ENCODE measurements around the gene DNM3.

Gene DNM3

GRCh38 chr1:172125250-172125649, 284.0 kb downstream of the DNM3 start:
- Mint-ChIP-seq H3K36me3 (ENCODE audit: low read depth) (peaks cover 10% of the 10 kb centered on the region), H3K27me3 (ENCODE audit: low read depth) (no peaks in the 10 kb centered on the region), H3K27ac (peak overlapping the region in 2 of 3 experiments; percentile 11 to 56), H3K4me3 (no peak overlapping the region), H3K9me3 (peaks cover 3% of the 10 kb centered on the region), H3K4me1 (peaks cover 30% of the 10 kb centered on the region)
- no peak for TF ChIP-seq CTCF (IDR thresholded peaks at IDR 0.05; ENCODE audit: unreplicated experiment in 3 of 3)

- Mint-ChIP-seq H3K9me3 (peaks cover 3% of the 10 kb centered on the region), H3K27ac (peak overlapping the region in 1 of 3 experiments; percentile 78), H3K4me3 (no peak overlapping the region), H3K27me3 (ENCODE audit: low read depth) (no peaks in the 10 kb centered on the region), H3K36me3 (ENCODE audit: low read depth) (peaks cover 10% of the 10 kb centered on the region), H3K4me1 (peaks cover 25% of the 10 kb centered on the region)
- TF ChIP-seq CTCF (IDR thresholded peaks at IDR 0.05; ENCODE audit: unreplicated experiment in 3 of 3): no peak
Measured at GRCh38 chr1:172125812-172126430, 284.6 kb downstream of the DNM3 start.

- Mint-ChIP-seq H3K27ac (no peak overlapping the region), H3K27me3 (ENCODE audit: low read depth) (no peaks in the 10 kb centered on the region), H3K9me3 (peaks cover 3% of the 10 kb centered on the region), H3K4me3 (no peak overlapping the region), H3K36me3 (ENCODE audit: low read depth) (peaks cover 11% of the 10 kb centered on the region), H3K4me1 (peaks cover 22% of the 10 kb centered on the region)
- no peak for TF ChIP-seq CTCF (IDR thresholded peaks at IDR 0.05; ENCODE audit: unreplicated experiment in 3 of 3)
Measured at GRCh38 chr1:172132836-172133235, 291.5 kb downstream of the DNM3 start.

- H3K4me1 Mint-ChIP-seq: peaks cover 28% of the 10 kb centered on the region
- TF ChIP-seq CTCF (IDR thresholded peaks at IDR 0.05; ENCODE audit: unreplicated experiment in 3 of 3): no peak
- H3K36me3 Mint-ChIP-seq (ENCODE audit: low read depth): peaks cover 18% of the 10 kb centered on the region
- H3K27me3 Mint-ChIP-seq (ENCODE audit: low read depth): no peaks in the 10 kb centered on the region
- H3K9me3 Mint-ChIP-seq: peaks cover 3% of the 10 kb centered on the region
- H3K27ac Mint-ChIP-seq: peak overlapping the region in 2 of 3 experiments; percentile 24 to 41
- no peak overlapping the region for H3K4me3 Mint-ChIP-seq
Measured at GRCh38 chr1:172134087-172134731, 292.9 kb downstream of the DNM3 start.

GRCh38 chr1:172135076-172135672, 293.9 kb downstream of the DNM3 start:
- no peaks in the 10 kb centered on the region for H3K27me3 Mint-ChIP-seq (ENCODE audit: low read depth)
- no peak overlapping the region for H3K4me3 Mint-ChIP-seq
- no peaks in the 10 kb centered on the region for H3K9me3 Mint-ChIP-seq
- H3K4me1 Mint-ChIP-seq: peaks cover 36% of the 10 kb centered on the region
- H3K36me3 Mint-ChIP-seq (ENCODE audit: low read depth): peaks cover 27% of the 10 kb centered on the region
- TF ChIP-seq CTCF (IDR thresholded peaks at IDR 0.05; ENCODE audit: unreplicated experiment in 3 of 3): peak; percentile 21 to 38 (median 33)
- H3K27ac Mint-ChIP-seq: peak overlapping the region in 1 of 3 experiments; percentile 41
